Renal cortex interstitium (tissue), 11 donors: ENCODE results near the gene GPR37. TPM values are rescaled to one million over a fixed set of nuclear protein-coding genes. Genes with fewer than 3 reads are reported as not detected.

Experiments used
- DNase-seq, 11 donors: peaks; one replicate each; pipeline ENCODE4 v3.0.0-alpha.2; 2013; ENCODE audit warnings: low read depth in 9 of 11, low spot score in 4 of 11; ENCODE audit errors: extremely low read depth in 1 of 11
- polyA plus RNA-seq, 3 donors: library from polyadenylated mRNA; unstranded; fragments of 120-200 nt; gene quantifications; one replicate each; pipeline ENCODE4 v1.2.1, GENCODE V29; 2013; ENCODE audit not compliant: insufficient read length in 3 of 3

The GPR37 gene
- polyA plus RNA-seq, 3 donors, result 1.0 to 2.0 (median 1.2) TPM

GRCh38 chr7:124752310-124752709 is 13.3 kb downstream of the GPR37 start:
- DNase-seq, result no peak

GRCh38 chr7:124751027-124751426 is 14.6 kb downstream of the GPR37 start:
- DNase-seq, result no peak

DNA sequence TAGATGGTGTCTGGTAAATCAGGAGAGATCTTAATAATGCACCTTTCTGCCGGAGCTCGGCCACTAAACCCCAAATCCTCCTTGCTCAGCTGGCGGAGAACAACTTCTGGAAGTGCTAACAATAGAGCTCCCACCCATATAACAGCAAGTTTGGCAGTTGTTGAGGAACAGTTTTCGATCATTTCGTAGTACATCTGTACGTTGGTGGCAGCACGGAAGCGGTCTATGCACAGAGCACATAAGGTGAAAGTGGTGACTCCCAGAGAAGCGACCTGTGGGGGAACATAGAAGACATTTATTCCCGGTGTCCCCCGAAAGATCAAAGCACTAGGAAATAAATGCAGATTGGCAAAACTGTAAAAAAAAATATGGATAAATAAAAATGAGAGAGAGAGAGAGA is 18.5 kb downstream of the GPR37 start:
- no peak for DNase-seq

DNA sequence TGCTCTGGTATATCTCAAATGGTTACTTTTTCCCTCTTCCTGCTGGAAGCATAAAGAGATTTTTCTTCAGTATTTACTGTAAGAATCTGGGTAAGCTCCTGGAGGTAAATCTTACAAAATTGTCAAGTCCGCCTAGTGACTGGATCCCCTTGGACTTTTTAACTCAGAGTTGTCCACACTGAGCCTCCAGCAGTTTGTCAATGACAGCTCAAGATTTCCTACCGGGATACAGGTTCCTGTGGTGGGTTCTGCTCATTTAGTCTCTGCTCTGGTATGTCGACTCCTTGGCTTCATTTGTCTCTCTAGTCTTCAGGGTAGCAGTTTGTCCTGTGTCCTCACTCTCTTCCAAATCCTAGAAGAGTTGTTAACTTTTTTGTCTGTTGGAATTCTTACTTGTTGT is 27.0 kb downstream of the GPR37 start:
- DNase-seq, result no peak

DNA sequence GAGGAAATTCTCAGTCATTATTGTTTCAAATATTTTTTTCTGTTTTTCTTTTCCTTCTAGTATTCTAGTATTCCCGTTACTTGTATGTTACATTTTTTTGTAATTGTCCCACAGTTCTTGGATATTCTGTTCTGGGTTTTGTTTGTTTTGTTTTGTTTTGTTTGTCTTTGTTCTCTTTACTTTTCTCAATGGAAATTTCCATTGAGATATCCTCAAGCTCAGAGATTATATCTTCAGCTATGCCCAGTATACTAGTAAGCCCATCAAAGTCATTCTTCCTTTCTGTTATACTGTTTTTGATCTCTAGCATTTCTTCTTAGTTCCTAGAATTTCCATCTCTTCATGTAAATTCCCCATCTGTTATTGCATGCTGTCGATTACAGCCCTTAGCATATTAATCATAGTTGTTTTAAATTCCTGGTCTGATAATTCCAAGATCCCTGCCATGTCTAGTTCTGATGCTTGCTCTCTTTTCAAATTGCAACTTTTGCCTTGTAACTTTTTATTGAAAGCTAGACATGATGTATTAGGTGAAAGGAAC is 27.8 kb downstream of the GPR37 start:
- no peak for DNase-seq

GRCh38 chr7:124728610-124729009 is 37.0 kb downstream of the GPR37 start:
- no peak for DNase-seq

- DNase-seq, result no peak
Measured at GRCh38 chr7:124724507-124725192, 40.9 kb downstream of the GPR37 start.

DNA sequence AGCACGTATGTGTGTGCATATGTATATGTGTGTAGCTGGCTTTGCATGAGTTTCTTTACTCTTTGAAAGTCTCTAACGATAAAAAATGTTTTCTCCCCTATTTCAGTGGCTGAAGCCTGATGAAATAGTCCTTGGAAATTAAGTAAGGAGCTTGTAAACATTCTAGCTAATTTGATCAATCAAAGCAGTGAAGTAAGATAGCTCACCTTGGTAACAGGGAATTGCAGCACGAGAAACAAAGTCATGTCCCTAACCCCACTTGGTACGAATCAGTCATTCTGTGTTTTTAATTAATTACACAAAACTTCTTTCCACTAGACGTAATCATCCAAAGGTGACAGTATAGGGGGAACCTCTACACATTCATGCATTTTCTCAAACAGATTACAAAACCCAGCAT is 41.5 kb downstream of the GPR37 start:
- no peak for DNase-seq

GRCh38 chr7:124723012-124723411 is 42.6 kb downstream of the GPR37 start:
- DNase-seq, result no peak

- no peak for DNase-seq
Measured at GRCh38 chr7:124722292-124722691, 43.3 kb downstream of the GPR37 start.

- DNase-seq, result no peak
Measured at GRCh38 chr7:124720195-124720594, 45.4 kb downstream of the GPR37 start.

GRCh38 chr7:124718032-124718766 is 47.4 kb downstream of the GPR37 start:
- no peak for DNase-seq

DNA sequence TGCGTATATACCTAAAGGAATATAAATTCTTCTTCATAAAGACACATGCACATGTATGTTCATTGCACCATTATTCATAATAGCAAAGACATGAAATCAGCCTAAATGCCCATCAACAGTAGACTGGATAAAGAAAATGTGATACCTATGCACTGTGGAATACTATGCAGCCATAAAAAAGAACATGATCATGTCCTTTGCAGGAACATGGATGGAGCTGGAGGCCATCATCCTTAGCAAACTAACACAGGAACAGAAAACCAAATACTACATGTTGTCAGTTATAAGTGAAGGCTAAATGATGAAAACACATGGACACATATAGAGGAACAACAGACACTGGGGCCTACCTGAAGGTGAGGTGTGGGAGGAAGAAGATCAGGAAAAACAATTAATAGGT is 48.7 kb downstream of the GPR37 start:
- DNase-seq, result no peak

DNA sequence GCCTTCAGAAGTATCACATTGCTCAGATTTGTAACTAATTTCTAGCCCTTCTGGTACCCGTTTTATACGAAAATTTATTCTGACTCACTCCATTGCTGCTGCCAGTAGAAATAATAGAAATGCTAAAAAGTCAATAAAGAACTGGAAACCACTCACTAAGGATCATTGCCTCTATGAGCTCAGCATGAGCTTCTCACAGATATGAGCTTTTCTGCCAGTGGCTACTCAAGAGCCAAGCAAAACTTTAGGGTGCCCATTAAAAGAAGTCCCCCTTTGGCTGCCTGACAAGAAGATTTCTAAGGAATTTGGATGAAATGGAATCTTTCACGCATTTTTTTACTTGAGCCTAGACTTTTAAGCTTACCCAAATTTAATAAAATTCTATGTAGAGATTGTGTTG is 52.5 kb downstream of the GPR37 start:
- DNase-seq, result no peak

GRCh38 chr7:124712017-124712416 is 53.6 kb downstream of the GPR37 start:
- DNase-seq, result peak in 1 of 11 donors; percentile 2

DNA sequence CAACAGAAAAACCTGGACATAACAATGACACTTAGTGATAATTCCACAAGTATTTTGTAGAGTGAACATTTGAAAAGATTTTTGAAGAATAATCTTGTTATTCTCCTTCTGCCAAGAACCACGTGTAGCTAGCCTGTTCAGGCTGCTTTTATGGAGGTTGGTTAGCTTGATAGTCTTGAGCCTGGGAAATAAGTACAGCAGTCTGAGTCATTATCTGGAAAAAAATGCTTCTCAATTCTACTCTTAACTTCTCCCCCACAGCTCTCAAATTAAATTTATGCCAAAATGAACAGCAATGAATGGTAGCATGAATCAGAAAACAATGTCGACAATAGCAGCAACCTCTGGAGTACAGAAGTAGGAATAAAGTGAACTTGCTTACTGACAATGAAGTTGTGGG is 63.2 kb downstream of the GPR37 start:
- DNase-seq, result no peak

GRCh38 chr7:124701955-124702354 is 63.6 kb downstream of the GPR37 start:
- DNase-seq, result no peak

DNA sequence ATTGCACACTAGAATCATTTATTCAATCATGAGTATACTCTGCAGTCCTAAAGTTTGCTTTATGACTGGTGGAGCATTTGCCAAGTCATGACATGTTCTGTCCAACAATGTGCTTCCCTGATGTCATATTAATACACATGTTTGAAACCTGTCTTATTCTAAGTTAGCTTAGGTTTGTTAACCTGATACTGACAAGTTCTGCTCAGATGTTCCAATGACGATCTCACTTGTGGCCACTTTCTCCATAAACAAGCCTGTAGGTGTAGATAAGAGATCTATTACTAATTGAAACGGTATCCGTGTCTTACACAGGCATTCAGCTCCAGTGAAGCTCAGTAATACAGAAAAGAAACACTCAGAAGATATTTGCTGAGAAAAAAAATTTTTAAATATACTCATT is 64.9 kb downstream of the GPR37 start:
- DNase-seq, result no peak

DNA sequence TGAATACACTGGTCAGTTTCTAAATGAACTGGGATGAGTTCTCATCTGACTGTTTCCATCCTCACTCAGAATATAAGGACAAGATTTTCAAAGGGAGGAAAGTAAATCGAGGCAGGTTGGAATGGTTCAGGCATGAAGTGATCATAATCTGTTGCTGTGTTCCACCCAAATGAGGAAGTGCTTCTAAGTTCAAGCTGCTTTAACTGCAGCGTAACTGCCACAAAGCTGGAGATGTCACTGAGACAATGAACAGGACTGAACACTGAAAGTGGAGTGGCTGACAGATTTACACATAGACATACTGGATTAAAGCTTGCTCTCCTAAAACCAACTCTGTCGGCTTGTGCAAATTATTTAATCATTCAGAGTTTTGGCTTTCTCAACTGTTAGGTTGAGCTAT is 66.6 kb downstream of the GPR37 start:
- no peak for DNase-seq

DNA sequence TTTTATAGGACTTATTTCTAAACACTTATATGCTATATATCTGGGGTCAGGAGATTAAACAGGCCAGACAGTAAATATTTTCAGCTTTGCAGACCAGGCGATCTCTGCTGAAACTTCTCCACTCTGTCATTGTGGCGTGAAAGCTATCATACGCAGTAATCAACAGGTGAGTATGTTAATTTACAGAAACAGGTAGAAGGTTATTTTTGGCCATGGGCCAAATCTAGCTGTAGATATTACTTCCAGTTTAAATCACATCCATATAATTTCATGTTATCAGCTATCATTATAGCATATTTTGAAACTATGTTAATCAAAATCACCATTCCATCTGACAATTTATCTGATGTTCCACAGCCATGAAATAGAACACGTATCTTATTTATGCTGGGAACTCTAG is 67.8 kb downstream of the GPR37 start:
- no peak for DNase-seq
